GM18499 (cell line): ENCODE data around the gene SSBP4.
"Not testable (repeated sequence)": the region's sequence is repeated elsewhere in the genome, so short reads cannot be mapped to it uniquely, and the experiment has no call there.

Experiments used
- ATAC-seq: cut with Tn5 transposase; IDR thresholded peaks from one replicate; pipeline ENCODE4 v1.9.1; 2021; ENCODE audit warnings: moderate number of reproducible peaks; ENCODE audit not compliant: insufficient read depth, unreplicated experiment

Gene SSBP4

DNA sequence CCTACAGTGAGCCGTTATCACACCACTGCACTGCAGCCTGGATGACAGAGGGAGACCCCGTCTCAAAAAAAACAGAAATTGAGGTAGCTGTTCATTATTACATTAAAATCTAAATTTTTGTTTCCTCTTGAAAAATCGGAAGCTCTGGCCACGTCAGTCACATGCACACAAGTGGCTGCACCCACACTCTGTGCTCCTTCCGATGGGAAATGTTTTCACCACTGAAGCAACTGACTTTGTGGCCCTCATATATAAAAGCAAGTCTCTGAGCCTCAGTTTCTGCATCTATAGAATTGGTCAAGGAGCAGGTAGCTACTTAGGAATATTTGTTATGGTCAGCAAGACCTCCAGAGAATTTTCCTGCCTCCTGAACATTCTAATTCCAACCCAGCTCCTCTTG, 26.3 kb upstream of the SSBP4 start:
- no peak for ATAC-seq

DNA sequence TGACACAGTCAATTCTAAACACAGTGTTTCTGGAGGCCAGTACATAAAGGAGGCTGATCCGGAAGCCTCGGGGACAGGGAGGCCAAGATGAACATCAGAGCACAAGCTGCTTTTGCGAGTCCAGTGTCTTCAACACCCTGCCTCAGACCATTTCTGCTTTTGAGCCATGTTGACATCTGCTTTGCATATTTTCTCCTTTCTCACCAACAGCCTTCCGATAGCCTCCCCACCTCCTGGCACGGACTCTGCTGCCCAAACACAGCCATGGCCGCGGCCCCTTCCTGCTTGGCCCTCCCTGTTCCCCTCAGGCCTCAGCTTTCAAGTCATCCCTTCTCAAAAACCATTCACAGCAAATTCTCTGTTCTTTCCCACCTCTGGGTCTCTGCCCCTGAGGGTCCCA, 25.4 kb upstream of the SSBP4 start:
- ATAC-seq, result no peak

DNA sequence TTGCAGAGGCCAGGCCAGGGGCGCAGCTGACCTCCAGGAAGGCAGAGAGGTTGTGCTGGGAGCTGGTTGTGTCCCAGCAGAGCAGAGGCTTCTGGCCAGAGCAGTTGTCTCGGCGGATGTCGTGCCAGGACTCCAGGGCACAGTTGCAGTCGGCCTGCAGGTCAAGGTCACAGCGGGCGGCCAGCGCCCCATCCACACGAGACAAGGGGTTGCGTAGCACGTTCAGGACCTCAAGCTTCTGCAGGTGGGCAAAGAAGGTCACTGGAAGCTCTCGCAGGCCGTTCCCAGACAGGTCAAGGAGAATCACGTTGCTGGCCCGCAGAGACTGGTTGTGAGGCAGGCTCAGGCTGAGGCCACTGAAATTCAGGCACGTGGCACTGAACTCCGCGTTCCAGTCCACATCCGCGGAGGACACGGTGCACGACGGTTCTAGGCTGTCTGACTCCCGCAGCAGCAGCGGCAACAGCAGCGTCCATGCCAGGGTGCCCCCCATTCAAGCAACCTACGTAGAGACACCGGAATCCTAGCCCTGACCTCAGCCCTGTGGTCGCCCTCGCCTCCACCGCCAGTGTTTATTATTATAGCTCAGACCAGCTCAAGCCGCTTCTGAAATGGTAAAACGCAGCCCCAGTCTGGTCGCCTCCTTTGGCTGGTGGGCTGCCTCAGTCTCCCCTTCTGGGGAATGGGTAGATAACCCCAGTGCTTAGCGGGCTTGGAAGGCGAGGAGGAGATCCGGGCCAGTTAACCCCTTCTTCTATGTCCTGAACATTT, 22.5 kb upstream of the SSBP4 start:
- no peak for ATAC-seq

DNA sequence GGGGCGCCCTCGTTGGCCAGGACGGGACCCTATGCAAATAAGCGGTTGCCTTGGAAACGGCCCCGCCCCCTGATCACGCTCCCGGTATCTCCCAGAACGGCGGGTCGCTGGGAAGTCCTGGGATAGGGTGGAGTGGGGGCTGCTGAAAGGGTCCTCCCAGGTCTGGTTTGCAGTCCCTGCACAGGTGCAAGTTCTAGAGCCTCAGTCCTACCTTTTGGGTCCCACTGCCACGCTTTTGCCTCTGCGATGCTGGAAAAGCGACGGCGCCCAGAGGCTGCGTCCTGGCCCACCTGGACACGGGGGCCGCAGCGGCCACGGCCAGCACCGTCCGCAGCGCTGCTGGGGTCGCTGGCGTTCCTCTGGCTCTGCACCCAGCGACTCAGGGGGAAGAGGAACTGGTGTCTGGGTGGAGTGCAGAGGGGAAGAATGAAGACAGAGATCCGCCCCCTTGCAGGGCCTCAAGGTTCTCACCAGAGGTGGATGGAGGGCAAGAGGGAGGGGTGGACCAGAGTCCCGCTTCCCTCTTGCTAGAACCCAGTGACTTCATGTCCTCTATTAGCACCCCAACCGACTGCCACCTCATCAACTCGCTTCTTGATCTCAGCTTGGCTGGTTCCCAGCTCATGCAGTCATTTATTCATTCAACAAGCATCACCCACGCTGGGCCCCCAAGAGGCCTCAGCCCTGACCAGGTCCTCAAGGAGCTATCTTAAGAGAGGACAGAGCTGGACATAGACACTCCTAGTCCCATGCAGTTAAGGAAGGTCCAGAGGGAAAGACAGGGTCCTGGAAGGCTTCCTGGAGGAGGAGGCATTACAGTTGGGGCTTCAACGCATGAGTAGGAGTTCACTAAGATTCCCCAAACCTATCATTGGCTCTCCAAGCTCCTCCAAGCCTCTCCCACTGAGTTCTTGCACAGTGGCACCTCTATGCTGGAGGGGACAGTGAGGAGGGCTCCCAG, 21.7 kb upstream of the SSBP4 start, which contains the start of gene LRRC25:
TSS of gene LRRC25 (minus strand) at position 381 of the 961 bp plus-strand sequence. CDS start 659 bp downstream, outside the sequence.
- ATAC-seq, result no peak

DNA sequence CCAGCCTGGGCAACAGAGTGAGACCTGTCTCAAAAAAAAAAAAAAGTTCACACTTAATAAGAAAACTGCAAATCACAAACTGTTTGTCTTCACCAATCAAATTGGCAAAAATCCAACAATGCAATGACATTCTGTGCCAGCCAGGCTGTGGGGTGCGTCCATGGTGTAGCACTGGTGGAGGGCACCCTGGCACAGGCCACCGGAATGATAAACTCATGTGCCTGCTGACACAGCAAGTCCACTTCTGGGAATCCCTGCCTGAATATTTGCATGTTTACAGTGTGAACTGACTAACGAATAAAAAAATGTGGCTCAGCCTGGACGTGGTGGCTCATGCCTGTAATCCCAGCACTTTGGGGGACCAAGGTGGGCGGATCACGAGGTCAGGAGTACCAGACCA, 20.2 kb upstream of the SSBP4 start:
- no peak for ATAC-seq

DNA sequence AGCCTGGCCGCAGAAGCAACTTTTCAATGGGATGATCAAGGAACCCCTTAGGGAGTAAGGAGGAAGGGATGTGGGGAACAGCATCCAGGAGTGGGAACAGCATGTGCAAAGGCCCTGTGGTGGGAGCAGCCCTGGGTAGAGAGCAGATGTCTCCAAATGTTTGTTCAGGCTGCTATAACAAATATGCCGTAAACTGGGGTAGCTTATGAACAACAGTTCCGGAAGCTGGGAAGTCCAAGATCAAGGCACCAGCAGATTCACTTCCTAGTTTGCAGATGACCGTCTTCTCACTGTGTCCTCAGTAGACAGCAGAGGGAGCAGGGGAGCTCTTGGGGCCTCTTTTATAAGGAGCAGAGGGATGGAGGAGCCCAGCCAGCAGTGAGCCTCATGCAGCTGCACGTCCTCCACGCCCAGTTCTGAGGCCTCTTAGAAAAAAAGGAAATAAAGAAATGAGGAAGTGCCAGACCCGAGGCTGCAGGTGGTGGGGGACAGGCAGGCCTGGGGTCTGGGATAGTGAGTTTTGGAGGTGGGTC, 17.6 kb upstream of the SSBP4 start:
- no peak for ATAC-seq

DNA sequence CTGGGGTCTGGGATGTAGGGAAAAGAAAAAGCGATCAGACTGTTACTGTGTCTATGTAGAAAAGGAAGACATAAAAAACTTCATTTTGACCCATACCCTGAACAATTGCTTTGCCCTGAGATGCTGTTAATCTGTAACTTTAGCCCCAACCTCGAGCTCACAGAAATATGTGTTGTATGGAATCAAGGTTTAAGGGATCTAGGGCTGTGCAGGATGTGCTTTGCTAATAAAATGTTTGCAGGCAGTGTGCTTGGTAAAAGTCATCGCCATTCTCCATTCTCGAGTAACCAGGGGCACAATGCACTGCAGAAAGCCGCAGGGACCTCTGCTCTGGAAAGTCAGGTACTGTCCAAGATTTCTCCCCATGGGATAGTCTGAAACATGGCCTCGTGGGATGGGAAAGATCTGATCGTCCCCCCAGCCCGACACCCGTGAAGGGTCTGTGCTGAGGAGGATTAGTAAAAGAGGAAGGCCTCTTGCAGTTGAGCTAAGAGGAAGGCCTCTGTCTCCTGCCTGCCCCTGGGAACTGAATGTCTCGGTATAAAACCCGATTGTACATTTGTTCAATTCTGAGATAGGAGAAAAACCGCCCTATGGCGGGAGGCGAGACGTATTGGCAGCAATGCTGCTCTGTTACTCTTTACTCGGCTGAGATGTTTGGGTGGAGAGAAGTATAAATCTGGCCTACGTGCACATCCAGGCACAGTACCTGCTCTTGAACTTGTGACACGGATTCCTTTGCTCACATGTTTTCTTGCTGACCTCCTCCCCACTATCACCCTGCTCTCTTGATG, 16.5 kb upstream of the SSBP4 start:
- ATAC-seq, result not testable (repeated sequence)

DNA sequence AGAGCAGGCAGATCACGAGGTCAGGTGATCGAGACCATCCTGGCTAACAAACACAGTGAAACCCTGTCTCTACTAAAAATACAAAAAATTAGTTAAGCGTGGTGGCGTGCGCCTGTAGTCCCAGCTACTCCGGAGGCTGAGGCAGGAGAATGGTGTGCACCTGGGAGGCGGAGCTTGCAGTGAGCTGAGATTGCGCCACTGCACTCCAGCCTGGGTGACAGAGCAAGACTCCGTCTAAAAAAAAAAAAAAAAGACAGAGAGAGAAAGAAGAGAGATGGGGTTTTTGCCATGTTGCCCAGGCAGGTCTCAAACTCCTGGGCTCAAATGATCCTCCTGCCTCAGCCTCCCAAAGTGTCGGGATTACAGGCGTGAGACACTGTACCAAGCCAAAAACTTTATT, 13.4 kb upstream of the SSBP4 start:
- ATAC-seq, result not testable (repeated sequence)

DNA sequence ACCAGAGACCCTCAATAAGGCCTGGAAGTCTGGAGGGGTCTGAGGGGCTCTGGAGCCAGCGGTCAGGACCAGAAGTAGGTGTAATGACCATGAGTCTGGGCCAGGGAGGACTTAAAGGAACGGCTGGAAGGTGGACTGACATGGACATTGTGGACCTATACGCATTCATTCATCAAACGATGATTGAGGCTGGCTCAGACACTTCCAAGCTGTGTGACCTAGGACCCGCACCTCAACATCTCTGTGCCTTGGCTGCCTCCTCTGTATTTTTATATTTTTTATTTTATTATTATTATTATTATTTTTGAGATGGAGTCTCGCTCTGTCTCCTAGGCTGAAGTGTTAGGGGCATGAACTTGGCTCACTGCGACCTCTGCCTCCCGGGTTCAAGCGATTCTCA, 12.4 kb upstream of the SSBP4 start:
- ATAC-seq, result no peak

DNA sequence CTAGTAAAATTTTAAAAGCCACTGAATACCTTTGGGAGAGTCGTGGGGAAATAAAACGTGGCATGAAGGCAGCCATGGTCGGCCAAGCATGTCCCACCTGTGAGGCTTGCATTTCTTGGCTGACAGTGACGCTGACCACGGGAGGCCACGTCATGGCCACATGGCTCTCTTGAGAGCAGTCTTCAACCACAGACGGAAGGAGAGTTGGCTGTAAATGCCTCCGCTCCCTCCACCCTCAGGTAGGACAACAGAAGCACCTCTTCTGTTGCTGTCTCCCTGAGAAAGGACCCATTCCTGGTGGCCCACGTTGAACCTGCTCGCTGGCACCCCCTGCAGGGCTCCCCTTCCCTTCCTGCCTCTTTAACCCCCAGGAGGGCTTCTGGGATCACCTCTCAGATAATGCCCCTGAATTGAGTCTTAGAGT, 11.1 kb upstream of the SSBP4 start:
- peak; percentile 55 for ATAC-seq

DNA sequence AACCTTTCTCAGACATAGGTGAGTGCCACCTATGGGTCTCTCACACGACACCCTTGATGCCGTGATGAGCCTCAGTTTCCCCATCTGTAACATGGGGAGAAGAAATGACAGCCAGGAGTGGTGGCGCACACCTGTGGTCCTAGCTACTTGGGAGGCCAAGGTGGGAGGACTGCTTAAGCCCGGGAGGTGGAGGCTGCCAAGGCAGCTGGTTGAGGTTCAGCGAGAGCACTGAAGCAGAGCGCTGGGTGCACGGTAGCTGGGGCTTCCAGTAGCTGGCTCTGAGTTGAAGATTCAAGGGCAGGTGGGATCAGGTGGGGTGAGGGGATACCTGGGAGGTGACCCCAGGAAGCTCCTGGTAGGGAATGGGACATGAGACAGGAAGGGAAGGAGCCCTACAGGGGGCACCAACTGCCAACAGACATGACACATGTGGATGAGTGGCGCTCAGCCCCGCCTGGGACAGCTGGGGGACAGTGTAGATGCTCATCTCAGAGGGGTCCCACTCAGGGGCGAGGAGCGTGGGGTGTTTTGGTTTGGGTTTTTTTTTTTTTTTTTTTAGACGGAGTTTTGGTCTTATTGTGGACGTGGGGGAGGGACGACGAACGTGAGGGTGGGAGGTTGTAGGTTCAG, 6.5 kb upstream of the SSBP4 start:
- ATAC-seq, result no peak

DNA sequence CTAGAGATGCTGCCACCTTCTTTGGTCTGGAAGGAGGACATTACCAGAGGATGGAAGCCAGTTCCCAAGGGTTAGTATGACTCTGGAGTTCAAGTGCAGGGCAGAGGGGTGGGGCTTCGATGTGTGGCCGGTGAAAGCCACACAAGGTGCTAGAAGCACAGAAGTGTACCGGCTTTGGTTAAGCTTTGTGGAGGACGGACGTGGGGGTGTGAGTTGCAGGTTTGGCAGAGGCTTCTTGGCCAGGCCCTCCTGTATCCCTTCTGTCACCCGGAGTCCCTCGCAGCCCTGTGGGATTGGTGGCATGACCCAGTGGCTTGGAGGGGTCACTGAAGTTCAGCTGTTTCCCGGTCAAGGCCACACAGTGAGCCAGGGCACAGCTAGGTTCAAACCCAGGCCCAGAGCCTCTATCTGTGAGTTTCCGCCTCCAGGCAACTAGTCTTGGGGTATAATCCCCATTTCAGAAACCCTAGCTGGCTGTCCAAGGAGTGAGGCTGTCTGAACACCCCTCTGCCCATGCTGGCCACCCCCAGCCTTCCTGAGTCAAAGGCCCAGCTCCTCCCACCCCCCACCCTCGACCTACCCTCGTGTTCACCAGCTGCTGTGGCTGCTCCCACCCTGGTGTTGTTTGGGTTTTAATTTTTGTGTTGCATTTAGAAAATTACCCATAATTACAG, 4.6 kb upstream of the SSBP4 start:
- no peak for ATAC-seq

DNA sequence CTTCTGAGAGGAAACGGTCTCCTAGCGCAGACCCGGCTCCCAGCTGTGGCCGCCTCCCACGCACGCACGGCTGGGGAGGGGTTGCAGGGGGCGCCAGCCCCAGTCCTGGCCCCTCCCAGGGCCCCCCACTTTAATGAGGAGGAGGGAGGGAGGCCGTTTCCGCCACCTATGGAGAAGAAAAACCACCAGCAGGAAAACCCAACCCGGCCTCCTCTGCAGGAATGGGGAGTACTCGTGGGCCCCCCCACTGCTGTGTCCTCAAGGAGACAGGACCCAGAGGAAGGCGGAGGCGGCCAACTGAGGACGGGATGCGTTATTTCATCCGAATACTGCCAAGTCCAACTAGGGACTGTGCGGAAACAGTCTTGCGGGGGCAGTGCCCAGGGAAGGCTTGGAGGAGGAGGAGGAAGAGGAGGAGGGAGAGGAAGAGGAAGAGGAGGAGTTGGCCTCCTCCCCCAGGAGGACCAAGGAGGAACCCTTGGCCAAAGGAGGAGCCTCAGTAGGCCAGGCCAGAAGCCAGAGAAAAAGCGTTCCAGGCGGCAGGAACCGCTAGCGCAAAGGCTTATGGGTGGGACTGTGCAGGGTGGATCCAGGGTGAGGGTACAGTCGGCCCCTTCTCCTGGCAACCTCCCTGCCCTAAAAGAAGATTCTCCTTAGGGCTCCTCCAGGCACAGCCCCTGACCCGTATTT, 3.9 kb upstream of the SSBP4 start:
- no peak for ATAC-seq

DNA sequence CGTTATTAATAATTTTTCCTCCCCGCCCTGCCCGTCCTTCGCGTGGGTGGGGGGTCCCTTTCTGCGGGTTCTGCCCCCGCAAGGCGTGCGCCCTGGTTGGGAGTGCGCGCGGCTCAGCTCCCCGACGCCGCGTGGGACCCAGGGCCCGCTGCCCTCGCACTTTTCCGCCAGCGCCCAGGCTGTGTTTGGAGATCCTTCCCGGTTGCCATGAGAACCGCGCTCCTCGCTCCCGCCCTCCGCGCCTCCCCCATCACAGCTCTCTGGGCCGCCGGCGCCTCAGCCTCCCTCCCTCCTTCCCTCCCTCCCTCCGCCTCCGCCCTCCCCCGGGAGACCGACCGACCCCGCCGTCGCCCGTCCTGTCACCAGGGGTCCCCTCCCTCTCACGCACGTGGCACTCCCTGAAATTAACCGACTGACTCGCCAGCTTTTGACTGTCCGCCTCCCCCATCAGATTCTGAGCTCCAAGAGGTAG, 2.4 kb upstream of the SSBP4 start:
- no peak for ATAC-seq

DNA sequence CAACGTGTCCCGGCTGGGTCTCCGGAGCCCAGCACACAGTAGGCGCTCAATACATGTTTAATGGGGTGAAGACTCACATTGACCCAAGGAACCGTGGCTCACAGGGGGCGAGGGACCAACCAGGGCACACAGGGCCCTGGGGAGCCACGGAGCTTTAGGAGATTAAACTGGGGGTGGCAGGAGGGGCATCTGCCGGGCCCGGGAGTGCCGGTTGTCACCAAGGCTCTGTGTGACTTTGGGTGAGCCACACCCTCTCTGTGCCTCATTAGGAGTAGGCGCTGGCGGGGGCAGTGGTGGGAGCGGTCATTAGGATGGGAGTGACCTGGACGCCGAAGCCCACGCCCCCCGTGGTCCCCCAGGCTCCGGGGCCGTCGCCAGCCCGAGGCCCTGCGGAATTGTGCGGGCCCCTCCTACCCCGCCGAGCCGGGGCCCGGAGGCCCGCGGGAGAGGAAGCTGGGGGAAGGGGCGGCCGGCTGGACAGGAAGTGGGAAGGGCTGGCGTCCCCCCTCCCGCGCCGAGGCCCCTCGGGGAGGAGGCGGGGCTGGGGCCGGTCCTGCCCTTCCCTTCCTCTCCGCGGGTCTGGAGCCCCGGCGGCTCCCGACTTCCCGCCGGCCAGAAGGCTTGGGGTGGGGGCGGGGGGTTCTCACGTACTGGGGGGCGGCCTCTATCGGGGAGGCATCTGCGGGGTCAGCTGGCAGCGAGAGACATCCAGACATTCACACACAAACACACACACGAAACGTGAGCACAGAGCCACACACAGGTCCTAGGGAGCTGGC, 1.8 kb upstream of the SSBP4 start:
- ATAC-seq, result no peak

DNA sequence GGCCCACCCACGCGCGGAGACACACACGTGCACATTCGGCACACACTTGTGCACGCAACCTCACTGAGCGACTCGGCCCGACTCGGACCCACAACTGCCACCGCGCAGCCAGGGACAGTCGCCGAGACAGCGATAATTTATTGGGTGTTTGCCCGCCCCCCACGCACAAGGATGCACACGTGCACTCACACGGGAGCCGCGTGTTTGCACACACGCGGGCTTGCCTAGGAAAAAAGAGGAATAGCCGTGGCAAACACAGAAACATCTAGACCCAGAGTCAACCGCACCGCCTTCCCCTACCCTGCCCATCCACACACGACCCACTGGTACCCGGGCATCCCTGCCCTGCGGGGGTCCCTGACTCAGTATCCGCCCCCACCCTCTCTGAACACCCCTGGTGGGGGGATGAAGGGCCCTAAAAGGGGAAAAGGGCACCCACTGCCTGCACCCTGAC, 1.1 kb upstream of the SSBP4 start:
- ATAC-seq, result no peak

DNA sequence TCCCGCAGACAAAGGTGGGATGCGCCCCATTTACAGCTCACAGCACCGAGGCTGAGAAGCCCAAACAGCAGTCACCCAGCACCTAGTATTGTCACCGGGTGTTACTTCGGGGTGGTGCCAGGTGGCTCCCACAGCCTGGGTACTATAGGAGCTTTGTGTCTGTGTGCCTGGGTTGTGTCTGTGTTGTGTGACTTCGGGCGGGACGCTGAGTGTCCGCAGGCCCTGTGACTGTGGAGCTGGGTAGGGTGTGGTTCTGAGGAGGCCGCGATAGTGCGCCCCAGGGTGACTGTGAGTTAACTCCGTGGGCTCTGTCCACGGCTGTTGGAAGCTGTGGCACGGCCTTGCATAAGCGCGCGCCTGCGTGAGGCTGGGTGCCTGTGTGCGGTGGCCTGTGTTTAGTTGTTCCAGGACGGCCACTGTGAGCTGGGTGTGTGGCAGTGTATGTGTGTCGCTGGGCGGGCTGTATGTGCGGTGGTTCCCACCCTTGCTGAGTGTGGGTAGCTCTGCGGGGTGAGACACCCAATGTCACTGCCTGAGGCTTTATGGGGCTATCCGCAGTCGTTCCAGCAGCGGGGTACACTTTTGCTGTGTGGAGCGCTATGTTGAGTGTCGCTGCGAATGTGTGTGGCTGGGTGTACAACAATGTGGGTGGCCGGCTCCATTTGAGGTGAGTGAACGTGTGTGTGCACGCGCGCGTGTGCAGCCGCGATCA, 559 bp upstream of the SSBP4 start:
- no peak for ATAC-seq
